NAMALWA (cell line): ENCODE results near the gene WDR5.
"Not testable (repeated sequence)": the region's sequence is repeated elsewhere in the genome, so short reads cannot be mapped to it uniquely, and the experiment has no call there.

Experiments used
- DNase-seq: peaks from one replicate; pipeline ENCODE4 v3.0.0-alpha.2; 2015; ENCODE audit warnings: low spot score

Gene WDR5

GRCh38 chr9:134135343-134136117 lies at the start of gene WDR5:
Gene WDR5 (plus strand): TSS chr9:134136082. CDS start chr9:134139878, 3,796 bp downstream.
- DNase-seq, result peak; percentile 85

GRCh38 chr9:134088063-134088725 lies 47.7 kb upstream of the WDR5 start:
- no peak for DNase-seq

- no peak for DNase-seq
Measured at GRCh38 chr9:134089972-134090371, 45.9 kb upstream of the WDR5 start.

- DNase-seq, result peak; percentile 85
Measured at GRCh38 chr9:134099123-134099761, 36.6 kb upstream of the WDR5 start.

DNA sequence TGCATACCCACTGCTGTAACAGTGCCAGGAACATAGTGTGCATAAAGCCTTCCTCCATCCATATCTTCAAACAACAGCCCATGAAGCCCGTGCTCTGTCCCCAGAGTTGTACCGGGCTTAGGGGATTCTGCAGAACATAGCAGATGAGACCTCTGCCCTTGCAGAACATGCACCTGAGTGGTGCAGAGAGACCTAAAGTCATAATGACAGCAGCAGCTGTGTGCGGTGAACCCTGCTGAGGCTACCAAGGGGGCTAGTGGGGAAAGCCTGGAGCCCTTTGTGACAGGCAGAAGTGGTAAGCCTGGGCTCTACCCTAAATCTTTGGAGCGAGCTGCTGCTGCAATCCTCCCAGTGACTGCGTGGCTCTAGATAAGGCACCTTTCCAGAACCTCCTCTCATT lies 35.8 kb upstream of the WDR5 start:
- DNase-seq, result peak; percentile 26

- not testable (repeated sequence) for DNase-seq
Measured at GRCh38 chr9:134101133-134101532, 34.7 kb upstream of the WDR5 start.

GRCh38 chr9:134101623-134102149 lies 34.2 kb upstream of the WDR5 start:
- no peak for DNase-seq

GRCh38 chr9:134103391-134103998 lies 32.4 kb upstream of the WDR5 start:
- DNase-seq, result no peak

DNA sequence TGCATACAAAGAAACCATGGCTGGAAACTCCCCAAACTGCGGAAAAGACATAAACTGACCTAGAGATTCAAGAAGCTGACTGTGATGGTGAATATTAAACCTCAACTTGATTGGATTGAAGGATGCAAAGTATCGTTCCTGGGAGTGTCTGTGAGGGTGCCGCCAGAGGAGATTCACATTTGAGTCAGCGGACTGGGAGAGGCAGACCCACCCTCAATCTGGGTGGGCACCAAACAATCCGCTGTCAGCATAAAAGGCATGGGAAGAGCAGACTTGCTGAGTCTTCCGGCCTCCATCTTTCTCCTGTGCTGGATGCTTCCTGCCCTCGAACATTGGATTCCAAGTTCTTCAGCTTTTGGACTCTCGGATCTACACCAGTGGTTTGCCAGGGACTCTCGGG lies 24.8 kb upstream of the WDR5 start:
- no peak for DNase-seq

DNA sequence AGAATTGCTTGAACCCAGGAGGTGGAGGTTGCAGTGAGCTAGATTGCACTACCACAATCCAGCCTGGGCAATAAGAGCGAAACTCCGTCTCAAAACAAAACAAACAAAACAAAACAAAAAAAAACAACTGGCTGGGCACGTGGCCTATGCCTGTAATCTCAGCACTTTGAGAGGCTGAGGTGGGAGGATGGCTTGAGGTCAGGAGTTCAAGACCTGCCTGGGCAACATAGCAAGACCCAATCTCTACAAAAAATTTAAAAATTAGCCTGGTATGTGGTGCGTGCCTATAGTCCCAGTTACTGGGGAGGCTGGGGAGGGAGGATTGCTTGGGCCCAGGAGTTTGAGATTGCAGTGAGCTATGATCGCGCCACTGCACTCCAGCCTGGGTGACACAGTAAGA lies 23.3 kb upstream of the WDR5 start:
- no peak for DNase-seq

DNA sequence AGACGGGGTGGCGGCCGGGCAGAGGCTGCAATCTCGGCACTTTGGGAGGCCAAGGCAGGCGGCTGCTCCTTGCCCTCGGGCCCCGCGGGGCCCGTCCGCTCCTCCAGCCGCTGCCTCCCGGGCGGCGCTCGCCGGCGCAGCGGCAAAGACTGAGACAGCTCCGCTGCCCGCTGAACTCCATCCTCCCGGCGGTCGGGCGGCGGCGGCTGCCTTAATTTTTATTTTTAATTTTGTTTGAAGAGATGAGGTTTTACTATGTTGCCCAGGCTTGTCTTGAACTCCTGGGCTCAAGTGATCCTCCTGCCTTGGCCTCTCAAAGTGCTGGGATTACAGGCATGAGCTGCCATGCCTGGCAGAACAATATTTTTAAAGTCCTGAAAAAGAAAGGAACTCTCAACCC lies 16.9 kb upstream of the WDR5 start:
- not testable (repeated sequence) for DNase-seq

- no peak for DNase-seq
Measured at GRCh38 chr9:134123764-134124128, 12.1 kb upstream of the WDR5 start.

- DNase-seq, result no peak
Measured at GRCh38 chr9:134125413-134126095, 10.3 kb upstream of the WDR5 start.

DNA sequence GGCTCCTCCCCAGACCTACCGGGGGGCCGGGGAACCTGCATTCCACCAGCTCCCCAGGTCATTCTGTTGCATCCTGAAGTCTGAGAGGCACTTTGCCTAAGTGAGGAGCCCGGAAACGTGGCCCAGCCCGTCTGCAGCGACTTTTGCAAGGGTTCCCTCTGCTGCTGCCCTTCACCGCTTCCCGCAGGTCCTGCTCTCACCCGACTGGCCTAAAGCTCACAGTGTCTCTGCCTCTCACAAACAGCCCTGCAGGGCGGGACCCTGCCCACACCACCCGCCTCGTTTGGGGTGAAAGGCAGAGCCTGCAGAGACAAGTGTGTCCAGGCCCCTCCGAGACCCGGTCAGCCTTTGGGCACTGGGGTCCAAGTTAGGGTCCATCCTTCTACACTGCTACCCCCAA lies 9.5 kb upstream of the WDR5 start:
- no peak for DNase-seq

DNA sequence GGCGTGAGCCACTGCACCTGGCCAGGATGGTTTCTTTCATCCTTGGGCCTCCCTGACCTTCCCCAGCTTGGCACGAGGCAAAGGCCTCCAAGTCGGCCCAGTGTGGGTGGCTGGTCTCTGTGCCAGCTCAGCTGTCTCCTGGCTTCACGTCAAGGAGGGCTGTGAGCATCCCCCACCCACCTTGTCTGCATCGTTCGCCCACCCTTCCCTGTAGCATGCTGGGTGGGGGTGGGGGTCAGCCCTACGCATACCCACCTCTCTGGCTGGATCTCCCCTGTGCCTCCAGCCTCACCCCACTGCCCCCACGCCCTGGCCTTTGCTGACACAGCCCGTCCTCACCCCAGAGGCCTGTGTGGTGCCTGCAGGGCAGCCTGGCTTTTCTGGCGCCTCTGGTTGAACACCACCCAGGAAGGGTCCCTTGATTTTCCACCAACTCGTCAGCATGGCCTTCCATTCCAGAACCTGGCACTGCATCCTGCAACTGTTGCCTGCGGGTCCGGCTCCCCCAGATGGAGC lies 8.8 kb upstream of the WDR5 start:
- no peak for DNase-seq

- no peak for DNase-seq
Measured at GRCh38 chr9:134127616-134128015, 8.3 kb upstream of the WDR5 start.

GRCh38 chr9:134128727-134129679 lies 6.9 kb upstream of the WDR5 start:
- no peak for DNase-seq

DNA sequence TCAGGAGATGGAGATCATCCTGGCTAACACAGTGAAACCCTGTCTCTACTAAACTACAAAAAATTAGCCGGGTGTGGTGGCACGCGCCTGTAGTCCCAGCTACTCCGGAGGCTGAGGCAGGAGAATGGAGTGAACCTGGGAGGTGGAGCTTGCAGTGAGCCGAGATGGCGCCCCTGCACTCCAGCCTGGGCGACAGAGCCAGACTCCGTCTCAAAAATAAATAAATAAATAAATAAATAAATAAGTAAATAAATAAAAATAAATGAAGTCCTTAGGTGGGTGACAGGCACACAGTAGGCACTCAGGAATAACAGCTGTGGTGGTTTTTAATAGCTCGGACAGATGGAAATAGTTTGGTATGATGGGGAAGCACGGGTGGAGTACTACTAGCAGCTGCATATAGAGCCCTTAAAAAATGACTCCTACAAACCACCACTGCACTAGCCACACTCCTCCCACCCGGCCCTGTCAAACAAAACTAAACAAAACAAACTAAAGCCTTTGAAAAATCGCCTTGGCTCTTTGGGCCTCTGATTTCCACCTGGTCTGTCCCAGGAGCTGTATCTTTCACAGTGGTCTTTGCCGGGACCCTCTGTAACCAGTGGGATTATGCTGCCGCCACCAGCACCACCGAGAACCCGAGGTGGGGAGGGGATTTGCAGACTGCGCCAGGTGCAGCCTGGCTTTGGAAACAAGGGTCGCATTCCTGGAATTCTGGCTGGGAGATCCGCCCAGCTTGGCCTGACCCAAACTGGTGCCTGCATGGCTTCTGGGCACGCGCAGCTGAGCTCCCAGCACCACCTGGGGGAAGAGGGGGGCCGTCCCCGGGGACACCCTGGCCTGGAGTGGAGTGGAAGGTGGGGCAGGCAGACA lies 5.1 kb upstream of the WDR5 start:
- no peak for DNase-seq

DNA sequence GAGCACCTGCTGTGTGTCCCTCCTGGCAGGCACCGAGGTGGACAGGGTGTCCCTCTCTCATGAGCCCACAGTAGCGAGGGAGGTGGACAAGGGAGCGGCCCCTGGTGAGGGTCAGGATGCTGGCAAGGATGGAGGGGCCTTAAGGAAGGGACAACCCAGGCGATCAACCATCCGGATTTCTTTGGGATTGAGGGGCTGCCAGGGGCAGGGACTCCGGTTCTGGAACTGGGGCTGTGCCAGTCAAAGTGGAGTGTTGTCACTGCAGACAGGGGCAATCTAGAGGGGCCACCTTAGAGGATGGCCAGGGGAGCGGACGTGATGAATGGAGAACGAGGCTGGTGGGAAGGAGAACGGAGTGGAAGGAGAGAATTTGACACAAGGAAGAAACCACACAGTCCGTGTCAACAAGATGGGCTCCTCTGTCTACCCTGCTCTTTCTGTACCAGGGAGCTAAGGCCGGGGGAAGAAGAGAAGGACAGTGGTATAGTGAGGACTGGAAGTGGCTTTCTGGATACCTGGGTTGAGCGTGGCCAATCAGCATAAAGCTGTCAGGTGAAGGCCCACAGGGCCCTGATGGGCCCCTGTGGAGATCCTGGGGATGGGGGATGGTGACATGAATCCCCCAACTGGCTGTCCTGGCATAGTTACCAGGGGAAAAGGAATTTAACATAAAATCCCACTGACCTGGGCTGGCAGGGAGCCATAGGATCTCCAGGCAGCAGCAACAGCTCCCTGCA lies 4.2 kb upstream of the WDR5 start:
- no peak for DNase-seq
